Stimulated activated CD8-positive, alpha-beta memory T cell treated with anti-CD3 and anti-CD28 coated beads, Interleukin-12 subunit alpha, Interleukin-12 subunit beta, amount 100 ng/mL, for 24 hours (primary cell): ENCODE measurements around the gene PIWIL4.
"Not testable (repeated sequence)": the region's sequence is repeated elsewhere in the genome, so short reads cannot be mapped to it uniquely, and the experiment has no call there.

Source experiments
- DNase-seq: peaks from one replicate; pipeline ENCODE4 v3.0.0-alpha.2; 2020; ENCODE audit errors: extremely low read depth

PIWIL4 gene

DNA sequence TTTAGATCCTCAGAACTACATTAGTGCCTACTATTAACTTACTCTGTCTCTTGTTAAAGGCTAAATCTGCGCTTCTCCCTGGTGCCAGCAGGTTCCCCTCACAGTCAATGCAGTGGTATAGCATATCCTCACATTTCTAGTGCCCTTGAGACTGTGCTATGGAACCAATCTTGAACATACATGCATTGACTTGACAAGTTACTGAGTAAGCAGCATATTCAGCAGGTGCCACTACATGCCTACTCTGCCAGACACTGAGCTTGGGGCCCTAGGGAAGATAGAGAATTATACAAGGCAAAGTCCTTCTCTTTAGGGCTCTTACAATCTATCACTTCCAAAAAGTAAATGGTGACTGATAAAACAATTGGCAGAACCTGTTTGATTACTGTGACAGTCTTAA, 20.3 kb upstream of the PIWIL4 start:
- no peak for DNase-seq

DNA sequence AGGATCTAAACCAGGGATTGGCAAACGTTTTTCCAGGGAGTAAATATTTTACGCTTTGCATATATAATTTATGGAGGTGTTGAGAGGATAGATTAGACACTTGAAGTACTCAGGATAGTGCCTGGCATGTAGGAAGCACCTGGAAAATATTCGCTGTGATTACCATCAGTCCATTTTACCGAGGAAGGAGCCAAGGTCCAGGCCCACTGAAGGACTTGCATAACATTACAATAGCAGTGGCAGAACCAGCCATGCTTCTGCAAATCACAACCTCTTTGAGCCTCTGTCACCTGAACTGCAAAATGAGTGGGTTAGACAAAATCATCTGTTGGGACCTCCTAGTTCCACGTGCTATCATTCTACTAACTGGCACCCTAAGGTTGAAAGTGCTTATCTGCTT, 18.0 kb upstream of the PIWIL4 start:
- DNase-seq = no peak

- DNase-seq = no peak
Measured at GRCh38 chr11:94550513-94550912, 16.7 kb upstream of the PIWIL4 start.

DNA sequence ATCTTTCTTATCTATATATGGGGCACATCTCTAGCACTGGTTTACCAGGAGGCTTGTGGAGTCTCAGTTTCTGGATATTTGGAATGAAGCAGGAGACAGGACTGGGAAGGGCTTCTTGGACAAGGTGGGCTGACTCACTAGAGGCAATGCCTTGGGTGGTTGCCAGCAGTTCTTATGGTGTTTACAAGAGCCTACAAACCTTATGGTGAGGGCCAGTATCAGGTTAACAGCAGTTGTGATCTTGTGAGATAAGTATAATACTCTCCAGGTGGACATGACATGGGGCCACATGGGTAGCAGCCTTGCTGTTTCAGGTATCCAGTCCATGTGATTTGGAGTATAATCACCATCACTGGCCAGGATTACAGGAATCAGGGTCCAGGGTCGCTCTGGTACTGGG, 13.2 kb upstream of the PIWIL4 start:
- DNase-seq = no peak

DNA sequence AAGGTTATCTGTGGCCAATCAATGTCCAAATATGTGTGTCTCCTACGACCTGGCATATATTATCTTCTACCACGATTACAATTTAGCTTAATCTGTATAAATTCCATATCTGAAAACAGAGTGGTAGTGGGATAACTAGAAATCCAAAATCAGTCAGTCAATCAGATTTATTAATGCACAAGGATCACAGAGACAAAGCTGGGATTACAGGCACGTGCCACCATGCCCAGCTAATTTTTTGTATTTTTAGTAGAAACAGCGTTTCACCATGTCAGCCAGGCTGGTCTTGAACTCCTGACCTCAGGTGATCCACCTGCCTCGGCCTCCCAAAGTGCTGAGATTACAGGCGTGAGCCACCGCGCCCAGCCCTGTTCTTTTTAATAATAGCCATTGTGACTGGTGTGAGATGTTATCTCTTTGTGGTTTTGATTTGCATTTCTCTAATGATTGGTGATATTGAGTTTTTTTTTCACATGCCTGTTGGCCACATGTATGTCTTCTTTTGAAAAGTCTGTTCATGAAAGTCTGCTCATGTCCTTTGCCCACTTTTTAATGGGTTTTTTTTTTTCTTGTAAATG, 11.3 kb upstream of the PIWIL4 start:
- not testable (repeated sequence) for DNase-seq

- DNase-seq = no peak
Measured at GRCh38 chr11:94557421-94557820, 9.7 kb upstream of the PIWIL4 start.

- DNase-seq = no peak
Measured at GRCh38 chr11:94557992-94558391, 9.2 kb upstream of the PIWIL4 start.

- DNase-seq = no peak
Measured at GRCh38 chr11:94558468-94558867, 8.7 kb upstream of the PIWIL4 start.

- no peak for DNase-seq
Measured at GRCh38 chr11:94558932-94559331, 8.2 kb upstream of the PIWIL4 start.

- no peak for DNase-seq
Measured at GRCh38 chr11:94559361-94559760, 7.8 kb upstream of the PIWIL4 start.

DNA sequence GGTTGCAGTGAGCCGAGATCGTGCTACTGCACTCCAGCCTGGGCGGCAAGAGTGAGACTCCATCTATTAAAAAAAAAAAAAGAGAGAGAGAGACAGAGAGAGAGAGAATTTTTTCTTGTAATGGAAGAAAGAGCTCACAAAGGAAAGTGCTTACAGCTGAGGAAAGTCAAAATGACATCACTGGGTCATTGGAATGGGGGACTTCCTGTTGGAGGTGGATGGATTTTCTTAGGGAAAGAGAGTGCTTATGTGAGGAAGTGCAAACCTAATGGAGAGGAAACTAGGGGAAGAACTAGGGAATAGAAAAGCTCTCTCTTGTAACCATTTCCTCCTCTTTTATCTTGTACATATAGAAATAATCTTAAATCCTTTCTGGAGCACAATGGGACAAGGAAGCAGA, 6.3 kb upstream of the PIWIL4 start:
- no peak for DNase-seq

- no peak for DNase-seq
Measured at GRCh38 chr11:94563176-94563847, 3.9 kb upstream of the PIWIL4 start.

- DNase-seq = no peak
Measured at GRCh38 chr11:94563848-94564467, 3.2 kb upstream of the PIWIL4 start.

DNA sequence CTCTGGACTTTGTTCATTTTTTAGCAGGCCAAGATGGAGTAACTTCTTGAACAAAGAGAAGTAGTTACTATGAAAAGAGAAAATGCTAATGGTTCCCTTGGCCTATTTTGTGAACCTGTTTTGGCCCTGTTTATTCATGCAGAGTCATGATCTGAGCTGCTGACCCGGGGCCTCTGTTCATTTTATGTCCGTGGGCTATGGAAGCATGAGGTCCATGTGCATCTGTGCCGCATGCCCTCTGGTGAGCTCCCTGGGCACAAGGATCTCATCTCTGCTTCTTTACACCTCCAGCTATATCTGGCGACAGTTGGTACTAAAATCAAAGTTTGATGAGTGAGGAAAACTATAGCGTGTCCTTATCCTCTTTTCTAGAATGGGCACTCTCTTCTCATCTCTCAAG, 1.0 kb downstream of the PIWIL4 start:
- DNase-seq = no peak

DNA sequence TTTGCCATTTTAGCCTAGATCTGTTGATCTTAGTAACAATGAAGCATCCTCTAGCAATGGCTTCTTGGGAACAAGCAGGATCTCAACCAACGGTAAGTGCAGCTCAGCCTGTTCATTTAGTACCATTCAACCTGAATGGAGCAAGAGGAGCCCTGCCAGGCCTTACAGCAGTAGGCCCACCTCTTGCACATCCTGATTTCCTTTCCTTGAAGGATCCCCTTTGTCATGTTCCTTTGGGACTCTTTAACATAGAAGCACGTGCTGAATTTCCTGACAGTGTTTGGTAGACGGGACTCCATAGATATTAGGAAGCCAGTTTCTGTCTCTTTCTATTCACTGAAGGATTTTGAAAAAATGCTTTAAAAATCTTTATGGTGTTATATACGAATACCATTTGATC, 1.5 kb downstream of the PIWIL4 start:
- DNase-seq = no peak

GRCh38 chr11:94572975-94573374, 5.8 kb downstream of the PIWIL4 start:
- not testable (repeated sequence) for DNase-seq

DNA sequence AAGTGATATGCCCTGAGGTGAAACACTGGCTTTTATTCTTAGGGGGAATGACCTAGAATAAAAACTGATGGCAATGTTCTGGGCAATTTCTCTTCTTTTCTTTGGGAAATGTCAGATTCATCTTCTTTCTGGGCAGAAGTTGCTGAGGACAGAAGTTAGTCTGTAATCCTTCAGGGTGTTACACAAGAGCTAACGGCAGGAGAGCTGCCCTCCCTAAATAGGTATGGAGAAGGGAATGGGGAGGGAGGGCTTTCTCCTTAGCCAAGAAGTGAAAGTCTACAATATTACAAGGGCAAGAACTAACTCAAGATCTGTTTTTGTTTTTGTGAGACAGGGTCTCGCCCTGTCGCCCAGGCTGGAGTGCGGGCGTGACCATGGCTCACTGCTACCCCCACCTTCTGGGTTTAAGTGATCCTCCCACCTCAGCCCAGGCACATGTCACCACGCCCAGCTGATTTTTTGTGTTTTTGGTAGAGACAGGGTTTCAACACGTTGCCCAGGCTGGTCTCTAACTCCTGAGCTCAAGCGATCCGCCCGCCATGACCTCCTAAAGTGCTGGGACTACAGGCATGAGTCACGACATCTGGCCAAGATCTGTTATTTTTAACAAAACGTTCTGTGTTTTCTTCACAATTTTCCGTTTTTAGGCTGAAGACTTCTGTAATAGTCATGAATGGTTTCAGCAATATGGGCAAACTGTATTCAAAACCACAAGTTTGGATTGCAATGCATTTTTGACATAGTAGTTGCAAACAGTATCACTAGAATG, 7.2 kb downstream of the PIWIL4 start:
- no peak for DNase-seq

DNA sequence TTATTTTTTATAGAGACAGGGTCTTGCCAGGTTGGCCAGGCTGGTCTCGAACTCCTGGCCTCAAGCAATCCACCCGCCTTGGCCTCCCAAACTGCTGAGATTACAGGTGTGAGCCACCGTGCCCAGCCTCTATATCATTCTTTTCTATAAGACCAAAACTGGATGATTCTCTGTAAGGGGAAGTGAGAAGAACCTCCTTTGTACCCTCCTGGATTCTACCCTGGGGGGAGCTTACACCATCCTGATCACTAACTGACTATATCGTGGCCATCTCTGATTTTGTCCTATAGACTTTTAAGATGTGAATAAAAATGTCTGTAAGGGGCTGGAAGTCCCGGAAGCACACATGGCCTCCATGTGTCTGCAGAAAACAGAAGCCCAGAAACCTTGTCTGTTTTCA, 9.1 kb downstream of the PIWIL4 start:
- no peak for DNase-seq

DNA sequence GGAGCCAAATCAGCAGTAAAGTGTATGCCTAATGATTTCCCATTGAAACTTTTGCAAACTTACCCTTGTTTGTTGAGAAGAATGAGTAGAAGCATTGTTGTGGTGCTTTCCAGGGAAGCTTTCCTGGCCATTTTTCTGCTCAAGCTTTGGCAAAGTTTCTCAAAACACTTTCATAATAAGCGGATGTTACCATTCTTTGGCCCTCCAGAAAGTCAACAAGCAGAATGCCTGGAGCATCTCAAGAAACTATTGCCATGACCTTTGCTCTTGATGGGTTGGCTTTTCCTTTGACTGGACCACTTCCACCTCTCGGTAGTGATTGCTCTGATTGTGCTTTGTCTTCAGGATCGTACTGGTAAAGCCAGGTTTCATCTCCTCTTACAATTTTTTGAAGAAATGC, 10.7 kb downstream of the PIWIL4 start:
- DNase-seq = no peak

- DNase-seq = no peak
Measured at GRCh38 chr11:94581926-94582325, 14.8 kb downstream of the PIWIL4 start.

GRCh38 chr11:94583213-94583865, 16.2 kb downstream of the PIWIL4 start:
- DNase-seq = no peak

DNA sequence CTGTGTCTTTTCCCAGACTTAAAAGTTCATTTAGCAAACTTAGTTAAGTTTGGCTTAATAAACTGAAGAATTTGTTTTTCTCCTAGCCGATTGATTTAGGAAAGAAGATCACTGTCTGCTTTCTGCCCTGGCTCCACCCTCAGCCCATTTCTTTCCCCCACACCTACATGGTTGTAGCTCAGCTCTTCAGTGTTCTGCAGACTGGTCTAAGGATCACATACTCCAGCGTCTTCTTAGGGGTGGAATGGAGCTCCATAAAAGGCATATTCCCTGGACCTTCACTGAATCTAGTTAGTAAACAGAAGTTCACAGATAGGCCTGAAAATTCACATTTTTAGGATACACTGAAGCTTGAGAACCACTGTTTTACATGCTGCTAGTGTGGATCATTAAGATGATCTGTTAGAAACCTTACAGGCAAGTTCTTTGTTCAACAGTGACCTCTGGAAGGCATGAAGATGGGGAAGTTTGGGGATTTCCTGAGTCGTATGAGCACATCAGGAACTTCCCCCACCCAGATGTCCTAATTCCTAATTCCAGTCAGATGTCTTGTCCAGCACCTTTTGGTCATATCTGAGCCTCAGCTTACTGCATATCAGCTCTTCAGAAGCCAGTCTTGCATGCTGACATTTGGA, 16.8 kb downstream of the PIWIL4 start:
- DNase-seq = no peak
